ENCODE data around the gene CNKSR2. TPM values are rescaled to one million over a fixed set of nuclear protein-coding genes. Genes with fewer than 3 reads are reported as not detected.

The CNKSR2 gene
- polyA plus RNA-seq = under 1 TPM in 3 of 4 donors, not detected in 1; under 0.01 to 0.27 (median 0.25) TPM
- long read RNA-seq, donor 1, partial matches to known transcripts = 5 of 5 reads
- long read RNA-seq, donor 1, other reads (novel, unspliced or antisense) = 0 of 5 reads
- long read RNA-seq, donor 2 = 0 reads
- long read RNA-seq, donor 3 = 0 reads
- long read RNA-seq, donor 4 = 0 reads
- long read RNA-seq, donor 5 = 0 reads
- long read RNA-seq, donor 6 = 0 reads
- long read RNA-seq, donor 7 = 0 reads
- long read RNA-seq, donor 8 = 0 reads
- long read RNA-seq, donor 9 = 0 reads
- long read RNA-seq, donor 10 = 0 reads

GRCh38 chrX:21374163-21374993, at the start of gene CNKSR2:
CNKSR2 (plus strand) TSS chrX:21374418; CDS start chrX:21374898, 480 bp downstream.
- peaks cover 3 to 25% (median 4%) of the 10 kb centered on the region in 3 donors for H3K27me3 ChIP-seq (ENCODE audit: control insufficient read depth in 3 of 3, insufficient read depth in 3 of 3, low read length in 3 of 3)
- no peaks in the 10 kb centered on the region for H3K36me3 ChIP-seq (ENCODE audit: control insufficient read depth in 3 of 3, insufficient read depth in 2 of 3, low read depth in 1 of 3, low read length in 3 of 3)
- no peaks in the 10 kb centered on the region for H3K4me1 ChIP-seq (ENCODE audit: control insufficient read depth in 3 of 3, insufficient read depth in 2 of 3, low read depth in 1 of 3, low read length in 2 of 3)
- no peak for FAIRE-seq
- no peak within 1 kb of the TSS for H3K27ac ChIP-seq (ENCODE audit: low read depth in 1 of 3, low read length in 2 of 3)
- peak within 1 kb of the TSS; percentile 35 to 58 (median 36) for H3K4me3 ChIP-seq (ENCODE audit: low read depth in 1 of 3, low read length in 3 of 3)
- WGBS, 3 donors = 1 to 56% (median 15%) methylated on average over 26 to 94 of the region's 94 CpGs
- peak; percentile 0 to 49 for DNase-seq
- no peaks in the 10 kb centered on the region for H3K9me3 ChIP-seq (ENCODE audit: control insufficient read depth in 2 of 2, insufficient read depth in 1 of 2, low read depth in 1 of 2, low read length in 1 of 2)

GRCh38 chrX:21354725-21355124, 19.5 kb upstream of the CNKSR2 start:
- 76 to 86% (median 79%) methylated on average over 4 of the region's 4 CpGs for WGBS, 3 donors
- no peak for FAIRE-seq
- no peaks in the 10 kb centered on the region for H3K27me3 ChIP-seq (ENCODE audit: control insufficient read depth in 3 of 3, insufficient read depth in 3 of 3, low read length in 3 of 3)
- no peaks in the 10 kb centered on the region for H3K36me3 ChIP-seq (ENCODE audit: control insufficient read depth in 3 of 3, insufficient read depth in 2 of 3, low read depth in 1 of 3, low read length in 3 of 3)
- DNase-seq = no peak
- H3K4me3 ChIP-seq (ENCODE audit: low read depth in 1 of 3, low read length in 3 of 3) = no peak overlapping the region
- H3K4me1 ChIP-seq (ENCODE audit: control insufficient read depth in 3 of 3, insufficient read depth in 2 of 3, low read depth in 1 of 3, low read length in 2 of 3) = no peaks in the 10 kb centered on the region
- H3K27ac ChIP-seq (ENCODE audit: low read depth in 1 of 3, low read length in 2 of 3) = no peak overlapping the region
- no peaks in the 10 kb centered on the region for H3K9me3 ChIP-seq (ENCODE audit: control insufficient read depth in 2 of 2, insufficient read depth in 1 of 2, low read depth in 1 of 2, low read length in 1 of 2)

GRCh38 chrX:21355831-21356230, 18.4 kb upstream of the CNKSR2 start:
- no peak for DNase-seq
- Histone ChIP-seq H3K4me3 (ENCODE audit: low read depth in 1 of 3, low read length in 3 of 3) (no peak overlapping the region), H3K9me3 (ENCODE audit: control insufficient read depth in 2 of 2, insufficient read depth in 1 of 2, low read depth in 1 of 2, low read length in 1 of 2) (no peaks in the 10 kb centered on the region), H3K36me3 (ENCODE audit: control insufficient read depth in 3 of 3, insufficient read depth in 2 of 3, low read depth in 1 of 3, low read length in 3 of 3) (no peaks in the 10 kb centered on the region), H3K4me1 (ENCODE audit: control insufficient read depth in 3 of 3, insufficient read depth in 2 of 3, low read depth in 1 of 3, low read length in 2 of 3) (no peaks in the 10 kb centered on the region), H3K27ac (ENCODE audit: low read depth in 1 of 3, low read length in 2 of 3) (no peak overlapping the region), H3K27me3 (ENCODE audit: control insufficient read depth in 3 of 3, insufficient read depth in 3 of 3, low read length in 3 of 3) (no peaks in the 10 kb centered on the region)
- no peak for FAIRE-seq
- WGBS, 3 donors = 45 to 68% (median 68%) methylated on average over 2 of the region's 2 CpGs

- Histone ChIP-seq H3K36me3 (ENCODE audit: control insufficient read depth in 3 of 3, insufficient read depth in 2 of 3, low read depth in 1 of 3, low read length in 3 of 3) (no peaks in the 10 kb centered on the region), H3K9me3 (ENCODE audit: control insufficient read depth in 2 of 2, insufficient read depth in 1 of 2, low read depth in 1 of 2, low read length in 1 of 2) (no peaks in the 10 kb centered on the region), H3K4me1 (ENCODE audit: control insufficient read depth in 3 of 3, insufficient read depth in 2 of 3, low read depth in 1 of 3, low read length in 2 of 3) (no peaks in the 10 kb centered on the region), H3K4me3 (ENCODE audit: low read depth in 1 of 3, low read length in 3 of 3) (no peak overlapping the region), H3K27me3 (ENCODE audit: control insufficient read depth in 3 of 3, insufficient read depth in 3 of 3, low read length in 3 of 3) (peaks cover under 1 to 7% (median 3%) of the 10 kb centered on the region in 3 donors), H3K27ac (ENCODE audit: low read depth in 1 of 3, low read length in 2 of 3) (no peak overlapping the region)
- 41 to 77% (median 70%) methylated on average over 2 of the region's 2 CpGs for WGBS, 3 donors
- DNase-seq (no peak), FAIRE-seq (no peak)
Observed at GRCh38 chrX:21369613-21370012, 4.6 kb upstream of the CNKSR2 start.

- Histone ChIP-seq H3K27ac (ENCODE audit: low read depth in 1 of 3, low read length in 2 of 3) (no peak overlapping the region), H3K4me1 (ENCODE audit: control insufficient read depth in 3 of 3, insufficient read depth in 2 of 3, low read depth in 1 of 3, low read length in 2 of 3) (no peaks in the 10 kb centered on the region), H3K27me3 (ENCODE audit: control insufficient read depth in 3 of 3, insufficient read depth in 3 of 3, low read length in 3 of 3) (peaks cover 3 to 25% (median 4%) of the 10 kb centered on the region in 3 donors), H3K36me3 (ENCODE audit: control insufficient read depth in 3 of 3, insufficient read depth in 2 of 3, low read depth in 1 of 3, low read length in 3 of 3) (no peaks in the 10 kb centered on the region), H3K9me3 (ENCODE audit: control insufficient read depth in 2 of 2, insufficient read depth in 1 of 2, low read depth in 1 of 2, low read length in 1 of 2) (no peaks in the 10 kb centered on the region), H3K4me3 (ENCODE audit: low read depth in 1 of 3, low read length in 3 of 3) (no peak overlapping the region)
- 53 to 55% (median 53%) methylated on average over 7 of the region's 7 CpGs for WGBS, 3 donors
- no peak for FAIRE-seq
- no peak for DNase-seq
Observed at GRCh38 chrX:21373001-21373400, 1.2 kb upstream of the CNKSR2 start.

- no peaks in the 10 kb centered on the region for H3K4me1 ChIP-seq (ENCODE audit: control insufficient read depth in 3 of 3, insufficient read depth in 2 of 3, low read depth in 1 of 3, low read length in 2 of 3)
- peak in 1 of 2 donors; percentile 7 for DNase-seq
- WGBS, 3 donors = 1 to 38% (median 18%) methylated on average over 28 to 50 of the region's 50 CpGs
- no peaks in the 10 kb centered on the region for H3K36me3 ChIP-seq (ENCODE audit: control insufficient read depth in 3 of 3, insufficient read depth in 2 of 3, low read depth in 1 of 3, low read length in 3 of 3)
- peak overlapping the region; percentile 30 to 58 (median 35) for H3K4me3 ChIP-seq (ENCODE audit: low read depth in 1 of 3, low read length in 3 of 3)
- peaks cover 3 to 25% (median 4%) of the 10 kb centered on the region in 3 donors for H3K27me3 ChIP-seq (ENCODE audit: control insufficient read depth in 3 of 3, insufficient read depth in 3 of 3, low read length in 3 of 3)
- no peak overlapping the region for H3K27ac ChIP-seq (ENCODE audit: low read depth in 1 of 3, low read length in 2 of 3)
- no peak for FAIRE-seq
- no peaks in the 10 kb centered on the region for H3K9me3 ChIP-seq (ENCODE audit: control insufficient read depth in 2 of 2, insufficient read depth in 1 of 2, low read depth in 1 of 2, low read length in 1 of 2)
Observed at GRCh38 chrX:21373637-21374162, 518 bp upstream of the CNKSR2 start.

GRCh38 chrX:21374994-21375707, 933 bp downstream of the CNKSR2 start:
- Histone ChIP-seq H3K4me3 (ENCODE audit: low read depth in 1 of 3, low read length in 3 of 3) (peak overlapping the region in 2 of 3 donors; percentile 34 to 58), H3K9me3 (ENCODE audit: control insufficient read depth in 2 of 2, insufficient read depth in 1 of 2, low read depth in 1 of 2, low read length in 1 of 2) (no peaks in the 10 kb centered on the region), H3K4me1 (ENCODE audit: control insufficient read depth in 3 of 3, insufficient read depth in 2 of 3, low read depth in 1 of 3, low read length in 2 of 3) (no peaks in the 10 kb centered on the region), H3K27ac (ENCODE audit: low read depth in 1 of 3, low read length in 2 of 3) (no peak overlapping the region), H3K36me3 (ENCODE audit: control insufficient read depth in 3 of 3, insufficient read depth in 2 of 3, low read depth in 1 of 3, low read length in 3 of 3) (no peaks in the 10 kb centered on the region), H3K27me3 (ENCODE audit: control insufficient read depth in 3 of 3, insufficient read depth in 3 of 3, low read length in 3 of 3) (peaks cover 3 to 25% (median 4%) of the 10 kb centered on the region in 3 donors)
- 2 to 38% (median 3%) methylated on average over 11 to 43 of the region's 46 CpGs for WGBS, 3 donors
- no peak for FAIRE-seq
- DNase-seq = peak in 1 of 2 donors; percentile 1

- peaks cover 3 to 25% (median 4%) of the 10 kb centered on the region in 3 donors for H3K27me3 ChIP-seq (ENCODE audit: control insufficient read depth in 3 of 3, insufficient read depth in 3 of 3, low read length in 3 of 3)
- H3K4me3 ChIP-seq (ENCODE audit: low read depth in 1 of 3, low read length in 3 of 3) = no peak overlapping the region
- no peak for FAIRE-seq
- no peak overlapping the region for H3K27ac ChIP-seq (ENCODE audit: low read depth in 1 of 3, low read length in 2 of 3)
- no peaks in the 10 kb centered on the region for H3K4me1 ChIP-seq (ENCODE audit: control insufficient read depth in 3 of 3, insufficient read depth in 2 of 3, low read depth in 1 of 3, low read length in 2 of 3)
- 5 to 21% (median 12%) methylated on average over 5 of the region's 5 CpGs for WGBS, 3 donors
- no peaks in the 10 kb centered on the region for H3K9me3 ChIP-seq (ENCODE audit: control insufficient read depth in 2 of 2, insufficient read depth in 1 of 2, low read depth in 1 of 2, low read length in 1 of 2)
- H3K36me3 ChIP-seq (ENCODE audit: control insufficient read depth in 3 of 3, insufficient read depth in 2 of 3, low read depth in 1 of 3, low read length in 3 of 3) = no peaks in the 10 kb centered on the region
- no peak for DNase-seq
Observed at GRCh38 chrX:21375708-21376009, 1.4 kb downstream of the CNKSR2 start.
